GM12873 (cell line): ENCODE results near the gene ALLC.

Experiments used
- CTCF ChIP-seq: IDR thresholded peaks from 2 replicates; pipeline ENCODE4 v1.5.1; 2012; ENCODE audit warnings: low read depth, mild to moderate bottlenecking, moderate library complexity, low read length, control low read depth; ENCODE audit not compliant: insufficient read depth; ENCODE audit errors: missing control alignments

ALLC gene

GRCh38 chr2:3669656-3670055, 11.7 kb downstream of the ALLC start:
- TF ChIP-seq CTCF, result no peak

GRCh38 chr2:3670376-3670775, 12.4 kb downstream of the ALLC start:
- no peak for TF ChIP-seq CTCF

GRCh38 chr2:3670941-3671340, 12.9 kb downstream of the ALLC start:
- no peak for TF ChIP-seq CTCF

- TF ChIP-seq CTCF, result no peak
These were observed 15.1 kb downstream of the ALLC start for GRCh38 chr2:3672861-3673678.

- TF ChIP-seq CTCF, result no peak
These were observed 16.3 kb downstream of the ALLC start for GRCh38 chr2:3674066-3674845.

GRCh38 chr2:3675687-3676086, 17.7 kb downstream of the ALLC start:
- TF ChIP-seq CTCF, result no peak

GRCh38 chr2:3677436-3677835, 19.4 kb downstream of the ALLC start:
- no peak for TF ChIP-seq CTCF
